ENCODE measurements around the gene TTBK2. TPM values are rescaled to one million over a fixed set of nuclear protein-coding genes. Genes with fewer than 3 reads are reported as not detected.
"Not testable (repeated sequence)": the region's sequence is repeated elsewhere in the genome, so short reads cannot be mapped to it uniquely, and the experiment has no call there.

The TTBK2 gene
- polyA plus RNA-seq, 4 donors = 0.45 to 5.3 (median 1.4) TPM

- H3K4me3 ChIP-seq (ENCODE audit: low read depth in 1 of 3, low read length in 3 of 3) = no peak overlapping the region
- DNase-seq (no peak), FAIRE-seq (no peak)
- no peaks in the 10 kb centered on the region for H3K4me1 ChIP-seq (ENCODE audit: control insufficient read depth in 3 of 3, insufficient read depth in 2 of 3, low read depth in 1 of 3, low read length in 2 of 3)
- H3K27me3 ChIP-seq (ENCODE audit: control insufficient read depth in 3 of 3, insufficient read depth in 3 of 3, low read length in 3 of 3) = no peaks in the 10 kb centered on the region
- H3K27ac ChIP-seq (ENCODE audit: low read depth in 1 of 3, low read length in 2 of 3) = no peak overlapping the region
- H3K9me3 ChIP-seq (ENCODE audit: control insufficient read depth in 2 of 2, insufficient read depth in 1 of 2, low read depth in 1 of 2, low read length in 1 of 2) = no peaks in the 10 kb centered on the region
- 88 to 98% (median 94%) methylated on average over 3 of the region's 3 CpGs for WGBS, 3 donors
- no peaks in the 10 kb centered on the region for H3K36me3 ChIP-seq (ENCODE audit: control insufficient read depth in 3 of 3, insufficient read depth in 2 of 3, low read depth in 1 of 3, low read length in 3 of 3)
These were observed 4.8 kb downstream of the TTBK2 start for GRCh38 chr15:42915654-42916315.

GRCh38 chr15:42914728-42915497 lies 5.7 kb downstream of the TTBK2 start:
- DNase-seq = no peak
- WGBS, 3 donors = 51 to 55% (median 54%) methylated on average over 5 of the region's 5 CpGs

GRCh38 chr15:42911058-42911592 lies 9.5 kb downstream of the TTBK2 start:
- Histone ChIP-seq H3K27ac (ENCODE audit: low read depth in 1 of 3, low read length in 2 of 3) (no peak overlapping the region), H3K4me3 (ENCODE audit: low read depth in 1 of 3, low read length in 3 of 3) (no peak overlapping the region), H3K27me3 (ENCODE audit: control insufficient read depth in 3 of 3, insufficient read depth in 3 of 3, low read length in 3 of 3) (no peaks in the 10 kb centered on the region), H3K4me1 (ENCODE audit: control insufficient read depth in 3 of 3, insufficient read depth in 2 of 3, low read depth in 1 of 3, low read length in 2 of 3) (no peaks in the 10 kb centered on the region), H3K36me3 (ENCODE audit: control insufficient read depth in 3 of 3, insufficient read depth in 2 of 3, low read depth in 1 of 3, low read length in 3 of 3) (peaks cover 0 to 3% (median 0%) of the 10 kb centered on the region in 3 donors), H3K9me3 (ENCODE audit: control insufficient read depth in 2 of 2, insufficient read depth in 1 of 2, low read depth in 1 of 2, low read length in 1 of 2) (no peaks in the 10 kb centered on the region)
- FAIRE-seq = no peak
- DNase-seq = no peak
- WGBS, 3 donors = 86 to 93% (median 86%) methylated on average over 5 of the region's 5 CpGs

More at GRCh38 chr15:42914728-42915497, 5.7 kb downstream of the TTBK2 start:
- no peaks in the 10 kb centered on the region for H3K4me1 ChIP-seq (ENCODE audit: control insufficient read depth in 3 of 3, insufficient read depth in 2 of 3, low read depth in 1 of 3, low read length in 2 of 3)
- no peaks in the 10 kb centered on the region for H3K27me3 ChIP-seq (ENCODE audit: control insufficient read depth in 3 of 3, insufficient read depth in 3 of 3, low read length in 3 of 3)
- no peaks in the 10 kb centered on the region for H3K9me3 ChIP-seq (ENCODE audit: control insufficient read depth in 2 of 2, insufficient read depth in 1 of 2, low read depth in 1 of 2, low read length in 1 of 2)
- H3K36me3 ChIP-seq (ENCODE audit: control insufficient read depth in 3 of 3, insufficient read depth in 2 of 3, low read depth in 1 of 3, low read length in 3 of 3) = no peaks in the 10 kb centered on the region
- H3K27ac ChIP-seq (ENCODE audit: low read depth in 1 of 3, low read length in 2 of 3) = no peak overlapping the region
- H3K4me3 ChIP-seq (ENCODE audit: low read depth in 1 of 3, low read length in 3 of 3) = no peak overlapping the region
- FAIRE-seq = no peak

GRCh38 chr15:42908538-42908937 lies 12.0 kb downstream of the TTBK2 start:
- Histone ChIP-seq H3K36me3 (ENCODE audit: control insufficient read depth in 3 of 3, insufficient read depth in 2 of 3, low read depth in 1 of 3, low read length in 3 of 3) (peaks cover 0 to 6% (median 0%) of the 10 kb centered on the region in 3 donors), H3K4me1 (ENCODE audit: control insufficient read depth in 3 of 3, insufficient read depth in 2 of 3, low read depth in 1 of 3, low read length in 2 of 3) (no peaks in the 10 kb centered on the region), H3K4me3 (ENCODE audit: low read depth in 1 of 3, low read length in 3 of 3) (no peak overlapping the region), H3K9me3 (ENCODE audit: control insufficient read depth in 2 of 2, insufficient read depth in 1 of 2, low read depth in 1 of 2, low read length in 1 of 2) (no peaks in the 10 kb centered on the region), H3K27ac (ENCODE audit: low read depth in 1 of 3, low read length in 2 of 3) (no peak overlapping the region), H3K27me3 (ENCODE audit: control insufficient read depth in 3 of 3, insufficient read depth in 3 of 3, low read length in 3 of 3) (no peaks in the 10 kb centered on the region)
- no peak for DNase-seq
- 60 to 76% (median 65%) methylated on average over 2 of the region's 2 CpGs for WGBS, 3 donors
- no peak for FAIRE-seq

- FAIRE-seq (no peak), DNase-seq (no peak)
- no peak overlapping the region for H3K4me3 ChIP-seq (ENCODE audit: low read depth in 1 of 3, low read length in 3 of 3)
- H3K27me3 ChIP-seq (ENCODE audit: control insufficient read depth in 3 of 3, insufficient read depth in 3 of 3, low read length in 3 of 3) = no peaks in the 10 kb centered on the region
- H3K36me3 ChIP-seq (ENCODE audit: control insufficient read depth in 3 of 3, insufficient read depth in 2 of 3, low read depth in 1 of 3, low read length in 3 of 3) = peaks cover 0 to 6% (median 0%) of the 10 kb centered on the region in 3 donors
- 84 to 89% (median 89%) methylated on average over 5 of the region's 5 CpGs for WGBS, 3 donors
- no peaks in the 10 kb centered on the region for H3K4me1 ChIP-seq (ENCODE audit: control insufficient read depth in 3 of 3, insufficient read depth in 2 of 3, low read depth in 1 of 3, low read length in 2 of 3)
- H3K9me3 ChIP-seq (ENCODE audit: control insufficient read depth in 2 of 2, insufficient read depth in 1 of 2, low read depth in 1 of 2, low read length in 1 of 2) = no peaks in the 10 kb centered on the region
- H3K27ac ChIP-seq (ENCODE audit: low read depth in 1 of 3, low read length in 2 of 3) = no peak overlapping the region
These were observed 16.9 kb downstream of the TTBK2 start for GRCh38 chr15:42903388-42904324.

- H3K27ac ChIP-seq (ENCODE audit: low read depth in 1 of 3, low read length in 2 of 3); H3K27me3 ChIP-seq (ENCODE audit: control insufficient read depth in 3 of 3, insufficient read depth in 3 of 3, low read length in 3 of 3); DNase-seq; H3K4me1 ChIP-seq (ENCODE audit: control insufficient read depth in 3 of 3, insufficient read depth in 2 of 3, low read depth in 1 of 3, low read length in 2 of 3); H3K36me3 ChIP-seq (ENCODE audit: control insufficient read depth in 3 of 3, insufficient read depth in 2 of 3, low read depth in 1 of 3, low read length in 3 of 3); H3K9me3 ChIP-seq (ENCODE audit: control insufficient read depth in 2 of 2, insufficient read depth in 1 of 2, low read depth in 1 of 2, low read length in 1 of 2); H3K4me3 ChIP-seq (ENCODE audit: low read depth in 1 of 3, low read length in 3 of 3); FAIRE-seq: not testable (repeated sequence)
- 88 to 100% (median 95%) methylated on average over 1 of the region's 1 CpG for WGBS, 3 donors
These were observed 26.7 kb downstream of the TTBK2 start for GRCh38 chr15:42893911-42894310.

- Histone ChIP-seq H3K9me3 (ENCODE audit: control insufficient read depth in 2 of 2, insufficient read depth in 1 of 2, low read depth in 1 of 2, low read length in 1 of 2) (peaks cover 0 to 8% of the 10 kb centered on the region in 2 donors), H3K4me1 (ENCODE audit: control insufficient read depth in 3 of 3, insufficient read depth in 2 of 3, low read depth in 1 of 3, low read length in 2 of 3) (no peaks in the 10 kb centered on the region), H3K4me3 (ENCODE audit: low read depth in 1 of 3, low read length in 3 of 3) (no peak overlapping the region), H3K27me3 (ENCODE audit: control insufficient read depth in 3 of 3, insufficient read depth in 3 of 3, low read length in 3 of 3) (no peaks in the 10 kb centered on the region), H3K36me3 (ENCODE audit: control insufficient read depth in 3 of 3, insufficient read depth in 2 of 3, low read depth in 1 of 3, low read length in 3 of 3) (no peaks in the 10 kb centered on the region), H3K27ac (ENCODE audit: low read depth in 1 of 3, low read length in 2 of 3) (no peak overlapping the region)
- DNase-seq = no peak
- FAIRE-seq = no peak
- 85 to 93% (median 92%) methylated on average over 3 of the region's 3 CpGs for WGBS, 3 donors
These were observed 29.0 kb downstream of the TTBK2 start for GRCh38 chr15:42891569-42891968.
